ENCODE data around the gene UNC5B.

DNA sequence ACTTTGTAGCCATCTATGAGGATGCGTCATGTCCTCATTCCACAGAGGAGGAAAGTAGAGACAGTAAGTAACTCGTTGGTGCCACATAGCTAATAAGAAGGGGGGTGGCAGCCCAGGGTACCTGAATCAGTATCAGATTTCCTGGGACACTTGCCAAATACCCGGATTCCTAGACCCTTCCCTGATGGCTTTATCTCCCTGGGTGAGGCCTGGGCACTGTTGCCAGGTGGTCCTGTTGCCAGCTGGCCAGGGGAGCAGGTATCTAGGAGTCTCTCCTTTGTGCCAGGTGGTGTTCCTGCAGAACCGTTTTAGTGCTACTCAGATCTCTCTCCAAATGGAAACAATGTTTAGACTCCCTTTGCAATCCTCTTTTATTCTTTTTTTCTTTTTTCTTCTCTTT is 119.4 kb downstream of the UNC5B start:
- TF ChIP-seq, protein P1, sequence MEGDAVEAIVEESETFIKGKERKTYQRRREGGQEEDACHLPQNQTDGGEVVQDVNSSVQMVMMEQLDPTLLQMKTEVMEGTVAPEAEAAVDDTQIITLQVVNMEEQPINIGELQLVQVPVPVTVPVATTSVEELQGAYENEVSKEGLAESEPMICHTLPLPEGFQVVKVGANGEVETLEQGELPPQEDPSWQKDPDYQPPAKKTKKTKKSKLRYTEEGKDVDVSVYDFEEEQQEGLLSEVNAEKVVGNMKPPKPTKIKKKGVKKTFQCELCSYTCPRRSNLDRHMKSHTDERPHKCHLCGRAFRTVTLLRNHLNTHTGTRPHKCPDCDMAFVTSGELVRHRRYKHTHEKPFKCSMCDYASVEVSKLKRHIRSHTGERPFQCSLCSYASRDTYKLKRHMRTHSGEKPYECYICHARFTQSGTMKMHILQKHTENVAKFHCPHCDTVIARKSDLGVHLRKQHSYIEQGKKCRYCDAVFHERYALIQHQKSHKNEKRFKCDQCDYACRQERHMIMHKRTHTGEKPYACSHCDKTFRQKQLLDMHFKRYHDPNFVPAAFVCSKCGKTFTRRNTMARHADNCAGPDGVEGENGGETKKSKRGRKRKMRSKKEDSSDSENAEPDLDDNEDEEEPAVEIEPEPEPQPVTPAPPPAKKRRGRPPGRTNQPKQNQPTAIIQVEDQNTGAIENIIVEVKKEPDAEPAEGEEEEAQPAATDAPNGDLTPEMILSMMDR (optimal IDR thresholded peaks at IDR 0.05 in 1 of 3, IDR thresholded peaks at IDR 0.05 in 1 of 3, conservative IDR thresholded peaks at IDR 0.05 in 1 of 3; ENCODE audit: extremely low read depth in 1 of 3, insufficient read depth in 2 of 3, low read length in 3 of 3): no peak
- TF ChIP-seq EZH2 (IDR thresholded peaks at IDR 0.05; ENCODE audit: low read length): no peak
